Measurements from ENCODE around the gene SENP5.

DNA sequence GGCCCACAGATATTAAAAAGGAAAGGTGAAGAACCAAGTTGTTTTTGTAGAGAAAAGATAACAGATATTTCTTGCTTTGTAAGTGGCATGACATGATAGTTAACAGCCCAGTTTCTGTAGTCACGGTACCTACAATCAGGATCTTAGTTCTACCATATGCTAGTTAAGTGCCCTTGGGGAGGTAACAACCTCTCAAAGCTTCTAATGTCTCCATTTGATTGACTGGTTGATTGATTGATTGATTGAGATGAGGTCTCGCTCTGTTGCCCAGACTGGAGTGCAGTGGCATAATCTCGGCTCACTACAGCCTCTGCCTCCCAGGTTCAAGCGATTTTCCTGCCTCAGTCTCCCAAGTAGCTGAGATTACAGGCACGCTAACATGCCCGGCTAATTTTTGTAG lies 28.5 kb downstream of the SENP5 start:
- TF ChIP-seq, protein P1, sequence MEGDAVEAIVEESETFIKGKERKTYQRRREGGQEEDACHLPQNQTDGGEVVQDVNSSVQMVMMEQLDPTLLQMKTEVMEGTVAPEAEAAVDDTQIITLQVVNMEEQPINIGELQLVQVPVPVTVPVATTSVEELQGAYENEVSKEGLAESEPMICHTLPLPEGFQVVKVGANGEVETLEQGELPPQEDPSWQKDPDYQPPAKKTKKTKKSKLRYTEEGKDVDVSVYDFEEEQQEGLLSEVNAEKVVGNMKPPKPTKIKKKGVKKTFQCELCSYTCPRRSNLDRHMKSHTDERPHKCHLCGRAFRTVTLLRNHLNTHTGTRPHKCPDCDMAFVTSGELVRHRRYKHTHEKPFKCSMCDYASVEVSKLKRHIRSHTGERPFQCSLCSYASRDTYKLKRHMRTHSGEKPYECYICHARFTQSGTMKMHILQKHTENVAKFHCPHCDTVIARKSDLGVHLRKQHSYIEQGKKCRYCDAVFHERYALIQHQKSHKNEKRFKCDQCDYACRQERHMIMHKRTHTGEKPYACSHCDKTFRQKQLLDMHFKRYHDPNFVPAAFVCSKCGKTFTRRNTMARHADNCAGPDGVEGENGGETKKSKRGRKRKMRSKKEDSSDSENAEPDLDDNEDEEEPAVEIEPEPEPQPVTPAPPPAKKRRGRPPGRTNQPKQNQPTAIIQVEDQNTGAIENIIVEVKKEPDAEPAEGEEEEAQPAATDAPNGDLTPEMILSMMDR (IDR thresholded peaks at IDR 0.05; ENCODE audit: low read depth, low read length), result no peak
- TF ChIP-seq POLR2A (IDR thresholded peaks at IDR 0.05; ENCODE audit: extremely low read depth, insufficient read length) (no peak), MAX (IDR thresholded peaks at IDR 0.05; ENCODE audit: low read depth, low read length) (no peak)
